Measurements from ENCODE around the gene EIF2S1. TPM values are rescaled to one million over a fixed set of nuclear protein-coding genes. Genes with fewer than 3 reads are reported as not detected.
"Not testable (repeated sequence)": the region's sequence is repeated elsewhere in the genome, so short reads cannot be mapped to it uniquely, and the experiment has no call there.

The EIF2S1 gene
- total and polyA plus RNA-seq, 5 donors from 2014 or later: 35.3 to 172 (median 128) TPM

DNA sequence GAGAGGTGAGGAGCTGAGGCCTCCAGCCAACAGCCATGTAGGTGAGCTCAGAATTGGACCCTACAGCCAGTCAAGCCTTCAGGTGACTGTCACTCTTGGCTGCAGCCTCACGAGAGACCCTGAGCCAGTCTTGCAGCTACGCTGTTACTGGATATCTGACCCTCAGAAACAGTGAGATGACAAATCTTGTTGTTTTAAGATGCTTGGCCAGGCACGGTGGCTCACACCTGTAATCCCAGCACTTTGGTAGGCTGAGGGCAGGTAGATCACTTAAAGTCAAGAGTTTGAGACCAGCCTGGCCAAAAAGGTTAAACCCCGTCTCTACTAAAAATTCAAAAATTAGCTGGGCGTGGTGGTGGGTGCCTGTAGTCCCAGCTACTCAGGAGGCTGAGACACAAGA, 45.6 kb downstream of the EIF2S1 start:
- peaks cover 0 to 5% (median 2%) of the 10 kb centered on the region in 7 donors for H3K9me3 Mint-ChIP-seq
- no peaks in the 10 kb centered on the region for H3K27me3 ChIP-seq (ENCODE audit: control insufficient read depth, insufficient read depth, low read length)
- no peak overlapping the region for H3K4me3 Mint-ChIP-seq
- H3K4me1 Mint-ChIP-seq: no peaks in the 10 kb centered on the region
- DNase-seq (no peak), ATAC-seq (ENCODE audit: low read depth in 2 of 2) (no peak)
- no peaks in the 10 kb centered on the region for H3K36me3 ChIP-seq (ENCODE audit: control insufficient read depth, insufficient read depth, low read length)
- no peaks in the 10 kb centered on the region for H3K9me3 ChIP-seq (ENCODE audit: control insufficient read depth in 2 of 2, low read length in 2 of 2)
- H3K27me3 Mint-ChIP-seq: peaks cover 12% of the 10 kb centered on the region
- H3K4me1 ChIP-seq (ENCODE audit: control insufficient read depth, insufficient read depth, low read length, poor library complexity, severe bottlenecking): no peaks in the 10 kb centered on the region
- H3K36me3 Mint-ChIP-seq: no peaks in the 10 kb centered on the region
- H3K27ac ChIP-seq (ENCODE audit: insufficient read depth, low read length, poor library complexity, severe bottlenecking): no peak overlapping the region
- no peak overlapping the region for H3K4me3 ChIP-seq (ENCODE audit: low read depth, low read length)
- no peak overlapping the region for H3K27ac Mint-ChIP-seq

DNA sequence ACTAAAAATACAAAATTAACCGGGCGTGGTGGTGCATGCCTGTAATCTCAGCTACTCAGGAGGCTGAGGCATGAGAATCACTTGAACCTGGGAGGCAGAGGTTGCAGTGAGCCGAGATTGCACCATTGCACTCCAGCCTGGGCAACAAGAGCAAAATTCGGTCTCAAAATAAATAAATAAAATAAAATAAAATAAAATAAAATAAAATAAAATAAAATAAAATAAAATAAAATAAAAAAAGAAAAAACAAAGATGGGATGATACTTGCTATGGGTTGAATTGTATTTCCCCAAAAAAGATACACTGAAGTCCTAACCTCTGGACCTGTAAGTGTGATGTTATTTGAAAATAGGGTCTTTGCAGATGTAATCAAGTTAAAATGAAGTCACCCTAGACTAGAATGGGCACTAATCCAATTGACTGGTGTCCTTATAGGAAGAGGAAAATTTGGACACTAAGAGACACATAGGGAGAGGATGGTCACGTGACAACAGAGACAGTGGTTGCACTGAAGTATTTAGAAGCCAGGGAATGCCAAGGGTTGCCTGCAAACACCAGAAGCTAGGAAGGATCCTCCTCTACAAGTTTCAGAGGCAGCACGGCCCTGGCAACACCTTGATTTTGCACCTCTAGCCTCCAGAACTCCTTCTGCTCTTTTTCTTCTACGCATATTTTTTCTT, 48.1 kb downstream of the EIF2S1 start:
- not testable (repeated sequence) for ATAC-seq (ENCODE audit: low read depth in 2 of 2); H3K27ac ChIP-seq (ENCODE audit: insufficient read depth, low read length, poor library complexity, severe bottlenecking); H3K36me3 ChIP-seq (ENCODE audit: control insufficient read depth, insufficient read depth, low read length); H3K4me3 ChIP-seq (ENCODE audit: low read depth, low read length); H3K27me3 ChIP-seq (ENCODE audit: control insufficient read depth, insufficient read depth, low read length); H3K27ac Mint-ChIP-seq; H3K4me3 Mint-ChIP-seq; H3K36me3 Mint-ChIP-seq; DNase-seq; H3K4me1 Mint-ChIP-seq; H3K9me3 Mint-ChIP-seq; H3K9me3 ChIP-seq (ENCODE audit: control insufficient read depth in 2 of 2, low read length in 2 of 2); H3K4me1 ChIP-seq (ENCODE audit: control insufficient read depth, insufficient read depth, low read length, poor library complexity, severe bottlenecking)
- H3K27me3 Mint-ChIP-seq: peaks cover 24% of the 10 kb centered on the region

DNA sequence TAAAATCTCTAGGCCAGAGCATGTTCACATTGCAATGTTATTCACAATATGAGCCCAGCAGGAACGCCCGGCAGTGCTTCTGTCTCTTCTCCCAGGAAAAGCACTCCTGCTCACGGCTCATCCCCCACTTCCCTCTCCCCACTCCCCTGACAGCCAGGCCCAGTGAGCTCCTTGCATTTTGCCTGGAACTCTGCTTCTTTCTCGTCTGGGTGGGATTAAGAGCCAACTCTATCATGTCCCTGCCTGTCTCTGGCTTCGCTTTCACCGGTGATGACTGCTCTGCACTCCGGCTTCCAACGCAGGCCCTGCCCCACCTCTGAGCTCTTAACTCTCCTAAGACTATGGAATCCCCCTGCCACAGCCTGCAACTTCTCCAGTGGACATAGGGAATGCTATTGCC, 49.3 kb downstream of the EIF2S1 start:
- H3K36me3 Mint-ChIP-seq: no peaks in the 10 kb centered on the region
- peaks cover 19% of the 10 kb centered on the region for H3K27me3 Mint-ChIP-seq
- ATAC-seq (ENCODE audit: low read depth in 2 of 2) (no peak), DNase-seq (no peak)
- Histone ChIP-seq H3K27ac (ENCODE audit: insufficient read depth, low read length, poor library complexity, severe bottlenecking) (no peak overlapping the region), H3K4me3 (ENCODE audit: low read depth, low read length) (no peak overlapping the region), H3K9me3 (ENCODE audit: control insufficient read depth in 2 of 2, low read length in 2 of 2) (no peaks in the 10 kb centered on the region), H3K36me3 (ENCODE audit: control insufficient read depth, insufficient read depth, low read length) (no peaks in the 10 kb centered on the region), H3K27me3 (ENCODE audit: control insufficient read depth, insufficient read depth, low read length) (peaks cover 4% of the 10 kb centered on the region), H3K4me1 (ENCODE audit: control insufficient read depth, insufficient read depth, low read length, poor library complexity, severe bottlenecking) (no peaks in the 10 kb centered on the region)
- H3K9me3 Mint-ChIP-seq: peaks cover 0 to 5% (median 0%) of the 10 kb centered on the region in 7 donors
- peaks cover 0 to 3% (median 0%) of the 10 kb centered on the region in 4 donors for H3K4me1 Mint-ChIP-seq
- peak overlapping the region in 1 of 4 donors; percentile 29 for H3K4me3 Mint-ChIP-seq
- H3K27ac Mint-ChIP-seq: no peak overlapping the region

DNA sequence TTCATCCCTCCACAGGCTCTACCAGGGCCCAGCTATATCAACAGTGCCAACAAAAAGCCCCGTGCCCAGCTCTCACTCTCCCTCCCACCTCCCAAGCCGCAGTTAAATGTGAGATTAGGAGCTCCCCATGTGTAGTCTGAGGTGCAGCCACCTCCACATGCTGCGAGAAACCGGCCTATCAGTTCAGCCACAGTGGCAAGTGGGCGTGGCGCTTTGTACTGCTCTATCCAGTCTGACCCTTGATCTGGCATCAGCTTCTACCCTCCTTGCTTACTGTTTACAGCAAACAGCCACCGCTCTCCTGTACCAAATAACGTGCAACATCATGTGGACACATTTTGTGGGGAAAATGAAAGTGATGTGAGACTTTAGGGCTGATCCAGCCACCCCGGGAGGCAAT, 50.2 kb downstream of the EIF2S1 start:
- ATAC-seq (ENCODE audit: low read depth in 2 of 2): no peak
- H3K9me3 Mint-ChIP-seq: peaks cover 0 to 5% (median 0%) of the 10 kb centered on the region in 7 donors
- H3K4me3 Mint-ChIP-seq: no peak overlapping the region
- Histone ChIP-seq H3K27ac (ENCODE audit: insufficient read depth, low read length, poor library complexity, severe bottlenecking) (no peak overlapping the region), H3K4me1 (ENCODE audit: control insufficient read depth, insufficient read depth, low read length, poor library complexity, severe bottlenecking) (no peaks in the 10 kb centered on the region), H3K27me3 (ENCODE audit: control insufficient read depth, insufficient read depth, low read length) (peaks cover 4% of the 10 kb centered on the region), H3K36me3 (ENCODE audit: control insufficient read depth, insufficient read depth, low read length) (no peaks in the 10 kb centered on the region), H3K9me3 (ENCODE audit: control insufficient read depth in 2 of 2, low read length in 2 of 2) (no peaks in the 10 kb centered on the region), H3K4me3 (ENCODE audit: low read depth, low read length) (no peak overlapping the region)
- peaks cover 19% of the 10 kb centered on the region for H3K27me3 Mint-ChIP-seq
- peaks cover 0 to 3% (median 0%) of the 10 kb centered on the region in 4 donors for H3K4me1 Mint-ChIP-seq
- H3K27ac Mint-ChIP-seq: peak overlapping the region in 1 of 3 donors; percentile 9
- no peaks in the 10 kb centered on the region for H3K36me3 Mint-ChIP-seq
- DNase-seq: no peak

DNA sequence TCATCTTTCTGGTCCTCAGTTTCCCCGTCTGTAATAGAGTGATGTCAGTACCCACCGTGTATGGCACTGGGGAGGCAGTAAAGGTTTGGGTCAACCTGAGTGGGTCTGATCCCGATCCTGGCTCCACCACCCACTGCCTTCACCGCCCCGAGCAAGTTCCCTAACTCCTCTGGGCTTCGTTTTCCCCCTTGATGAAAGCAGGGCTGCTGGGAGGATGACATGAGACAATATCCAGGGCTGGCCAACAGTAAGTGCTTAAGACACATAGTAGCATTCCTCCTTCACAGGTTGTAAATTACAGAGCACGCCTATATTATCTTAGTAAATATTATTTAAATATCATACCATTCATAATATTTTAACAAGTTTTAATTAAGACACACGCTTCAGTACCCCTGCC, 51.2 kb downstream of the EIF2S1 start:
- H3K27ac Mint-ChIP-seq: no peak overlapping the region
- ATAC-seq (ENCODE audit: low read depth in 2 of 2): no peak

DNA sequence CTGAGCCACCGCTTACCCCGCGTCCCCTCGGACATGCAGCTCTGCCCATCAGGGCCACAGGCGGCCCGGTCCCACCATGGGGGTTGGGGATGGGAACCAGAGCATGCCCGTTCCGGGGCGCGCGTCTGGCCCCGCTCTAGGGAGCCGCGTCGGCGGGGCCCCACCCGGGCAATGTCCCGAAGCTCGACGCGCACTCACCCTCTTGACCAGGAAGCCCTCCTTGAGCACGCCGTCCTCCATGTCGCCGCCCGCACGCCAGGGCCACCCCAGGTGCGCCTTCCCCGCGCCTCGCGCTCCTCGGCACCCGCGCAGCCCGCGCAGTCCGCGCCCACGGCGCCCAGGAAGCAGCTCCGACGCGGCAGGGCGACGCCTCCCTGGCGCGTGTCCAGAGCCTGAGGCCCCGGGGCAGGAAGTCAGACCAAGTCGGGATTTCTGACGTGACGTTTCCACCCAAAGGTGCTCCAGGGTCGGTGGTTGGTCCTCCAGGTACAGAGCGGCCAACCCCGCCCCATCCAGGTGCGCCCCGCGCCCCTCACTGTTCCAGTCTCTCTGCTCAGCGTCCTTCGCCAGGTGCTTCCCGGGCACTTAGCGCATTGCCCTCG, 51.8 kb downstream of the EIF2S1 start, which contains the start of gene PLEK2:
PLEK2 (minus strand) TSS at position 346 of the 602 bp plus-strand sequence; CDS start at position 240, 106 bp downstream.
- H3K4me3 ChIP-seq (ENCODE audit: low read depth, low read length): no peak within 1 kb of the TSS
- peak; percentile 16 to 53 (median 45) for DNase-seq

More for the DNA sequence above, 51.2 kb downstream of the EIF2S1 start:
- Mint-ChIP-seq H3K4me3 (no peak overlapping the region), H3K27me3 (peaks cover 24% of the 10 kb centered on the region), H3K4me1 (peaks cover 0 to 3% (median 0%) of the 10 kb centered on the region in 4 donors), H3K9me3 (peaks cover 0 to 3% (median 0%) of the 10 kb centered on the region in 7 donors), H3K36me3 (no peaks in the 10 kb centered on the region)
- Histone ChIP-seq H3K9me3 (ENCODE audit: control insufficient read depth in 2 of 2, low read length in 2 of 2) (no peaks in the 10 kb centered on the region), H3K4me1 (ENCODE audit: control insufficient read depth, insufficient read depth, low read length, poor library complexity, severe bottlenecking) (no peaks in the 10 kb centered on the region), H3K27ac (ENCODE audit: insufficient read depth, low read length, poor library complexity, severe bottlenecking) (no peak overlapping the region), H3K36me3 (ENCODE audit: control insufficient read depth, insufficient read depth, low read length) (no peaks in the 10 kb centered on the region), H3K4me3 (ENCODE audit: low read depth, low read length) (no peak overlapping the region), H3K27me3 (ENCODE audit: control insufficient read depth, insufficient read depth, low read length) (peaks cover 6% of the 10 kb centered on the region)
- DNase-seq: no peak

DNA sequence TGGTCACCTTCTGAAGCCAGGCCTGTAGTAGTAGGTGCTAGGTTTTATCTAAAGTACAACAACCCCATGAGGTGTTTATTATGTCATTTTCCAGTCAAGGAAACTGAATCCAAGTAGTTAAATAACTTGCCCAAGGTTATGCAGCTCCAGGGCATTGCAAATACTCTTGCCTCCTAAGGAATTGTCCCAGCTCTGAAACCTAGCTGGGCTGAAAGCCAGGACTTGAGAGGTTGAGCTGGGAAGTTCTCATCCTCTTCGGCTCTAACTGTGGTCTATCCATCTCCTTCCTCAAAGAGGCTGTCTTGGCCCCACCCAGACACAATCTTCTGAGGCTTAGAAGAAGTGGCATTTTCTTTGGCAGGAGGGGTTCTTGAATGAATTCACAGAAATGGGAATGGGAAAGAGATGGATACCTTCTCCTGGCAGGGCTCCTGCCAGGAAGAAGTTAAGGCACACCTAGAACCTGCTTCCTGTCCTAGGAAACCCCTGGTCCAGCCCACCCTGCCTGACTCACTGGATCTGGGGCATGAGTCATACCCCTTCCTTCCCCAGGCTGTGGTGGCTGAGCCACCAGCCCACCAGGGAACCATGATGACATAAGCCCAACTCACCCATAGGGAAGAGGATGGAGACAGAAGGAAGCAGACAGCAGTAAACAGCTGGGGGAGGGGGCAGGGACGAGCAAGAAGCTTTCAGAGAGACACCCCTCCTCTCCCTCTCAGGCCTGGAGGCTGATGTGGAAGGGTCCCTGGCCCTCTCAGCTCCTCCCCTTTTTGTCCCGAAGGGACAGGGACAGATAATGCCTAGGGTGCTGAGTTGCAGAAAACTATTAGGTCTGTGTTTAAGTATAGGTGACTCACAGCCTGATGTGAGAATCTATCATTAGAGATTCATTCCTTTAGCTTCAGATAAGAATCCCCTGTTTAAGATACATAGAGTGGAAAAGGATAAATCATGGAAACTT, 54.0 kb downstream of the EIF2S1 start:
- DNase-seq (no peak), ATAC-seq (ENCODE audit: low read depth in 2 of 2) (peak; percentile 31 to 54)
- Histone ChIP-seq H3K36me3 (ENCODE audit: control insufficient read depth, insufficient read depth, low read length) (no peaks in the 10 kb centered on the region), H3K27me3 (ENCODE audit: control insufficient read depth, insufficient read depth, low read length) (peaks cover 6% of the 10 kb centered on the region), H3K4me3 (ENCODE audit: low read depth, low read length) (no peak overlapping the region), H3K27ac (ENCODE audit: insufficient read depth, low read length, poor library complexity, severe bottlenecking) (no peak overlapping the region), H3K9me3 (ENCODE audit: control insufficient read depth in 2 of 2, low read length in 2 of 2) (no peaks in the 10 kb centered on the region), H3K4me1 (ENCODE audit: control insufficient read depth, insufficient read depth, low read length, poor library complexity, severe bottlenecking) (no peaks in the 10 kb centered on the region)
- Mint-ChIP-seq H3K4me1 (peaks cover 0 to 3% (median 0%) of the 10 kb centered on the region in 4 donors), H3K9me3 (peaks cover 0 to 3% (median 0%) of the 10 kb centered on the region in 7 donors), H3K36me3 (no peaks in the 10 kb centered on the region), H3K27ac (no peak overlapping the region), H3K4me3 (no peak overlapping the region), H3K27me3 (peaks cover 33% of the 10 kb centered on the region)

More for the DNA sequence above, 51.8 kb downstream of the EIF2S1 start, which contains the start of gene PLEK2:
- H3K9me3 Mint-ChIP-seq: peaks cover 0 to 3% (median 0%) of the 10 kb centered on the region in 7 donors
- Histone ChIP-seq H3K27me3 (ENCODE audit: control insufficient read depth, insufficient read depth, low read length) (peaks cover 6% of the 10 kb centered on the region), H3K36me3 (ENCODE audit: control insufficient read depth, insufficient read depth, low read length) (no peaks in the 10 kb centered on the region), H3K9me3 (ENCODE audit: control insufficient read depth in 2 of 2, low read length in 2 of 2) (no peaks in the 10 kb centered on the region), H3K27ac (ENCODE audit: insufficient read depth, low read length, poor library complexity, severe bottlenecking) (no peak within 1 kb of the TSS), H3K4me1 (ENCODE audit: control insufficient read depth, insufficient read depth, low read length, poor library complexity, severe bottlenecking) (no peaks in the 10 kb centered on the region)
- H3K27me3 Mint-ChIP-seq: peaks cover 28% of the 10 kb centered on the region
- peak; percentile 46 to 54 for ATAC-seq (ENCODE audit: low read depth in 2 of 2)
- H3K4me3 Mint-ChIP-seq: peak within 1 kb of the TSS in 3 of 4 donors; percentile 59 to 78 (median 63)
- no peaks in the 10 kb centered on the region for H3K36me3 Mint-ChIP-seq
- H3K27ac Mint-ChIP-seq: no peak within 1 kb of the TSS
- H3K4me1 Mint-ChIP-seq: peaks cover 0 to 3% (median 0%) of the 10 kb centered on the region in 4 donors
